PC-3 (cell line): Measurements from ENCODE around the gene LUC7L3. TPM values are rescaled to one million over a fixed set of nuclear protein-coding genes. Genes with fewer than 3 reads are reported as not detected.

Source experiments
- ATAC-seq: fragments of 200-7000 bp; cut with Tn5 transposase; 2 replicates; pipeline ENCODE4 v1.9.1; 2020; ENCODE audit warnings: mild to moderate bottlenecking, moderate library complexity
- BruUV-seq: library from RNA; stranded (reverse); fragments of 400-500 nt; replicated peaks from 2 replicates; lab custom pipeline; 2021; lab: Mats Ljungman, UMichigan
- CTCF ChIA-PET: fragments of 300-600 bp; sonication (Branson Sonifier 250); formaldehyde crosslinking; loops from one replicate; lab custom pipeline; 2022; ENCODE audit warnings: antibody characterized with exemption; lab: Charles Lee
- POLR2A ChIA-PET: fragments of 300-600 bp; sonication (Branson Sonifier 250); formaldehyde crosslinking; loops from one replicate; lab custom pipeline; 2022; ENCODE audit warnings: antibody characterized with exemption; ENCODE audit not compliant: unreplicated experiment; lab: Charles Lee
- DNase-seq: peaks from one replicate; pipeline ENCODE4 v3.0.0-alpha.2; 2015
- H2AFZ ChIP-seq: fragments of 300-600 bp; sonication (generic); 2 replicates; pipeline ENCODE4 v1.6.0; 2016; ENCODE audit warnings: antibody characterized with exemption, low read length
- H3F3A ChIP-seq: fragments of 300-600 bp; sonication (generic); one replicate; pipeline ENCODE4 v1.6.0; 2017; ENCODE audit warnings: antibody characterized with exemption, low read length, control low read depth, mild to moderate bottlenecking; ENCODE audit not compliant: unreplicated experiment
- H3K27ac ChIP-seq: fragments of 300-600 bp; sonication (generic); 2 replicates; pipeline ENCODE4 v1.5.1; 2016; ENCODE audit warnings: mild to moderate bottlenecking, low read length
- H3K27me3 ChIP-seq: fragments of 300-600 bp; sonication (generic); 2 replicates; pipeline ENCODE4 v1.6.1; 2016; ENCODE audit warnings: low read length, mixed read lengths
- H3K36me3 ChIP-seq: fragments of 300-600 bp; sonication (generic); 2 replicates; pipeline ENCODE4 v1.6.1; 2016; ENCODE audit warnings: low read depth, mixed run types, low read length, mixed read lengths
- H3K4me1 ChIP-seq: fragments of 300-600 bp; sonication (generic); 2 replicates; pipeline ENCODE4 v1.5.1; 2016; ENCODE audit warnings: low read length; ENCODE audit not compliant: insufficient read depth
- H3K4me2 ChIP-seq: fragments of 300-600 bp; sonication (generic); 2 replicates; pipeline ENCODE4 v1.6.0; 2016; ENCODE audit warnings: low read length
- H3K4me3 ChIP-seq: fragments of 300-600 bp; sonication (generic); 2 replicates; pipeline ENCODE4 v1.5.1; 2016; ENCODE audit warnings: mild to moderate bottlenecking, low read length, mixed read lengths
- H3K79me2 ChIP-seq: fragments of 300-600 bp; sonication (generic); 2 replicates; pipeline ENCODE4 v1.6.1; 2017; ENCODE audit warnings: low read length, mixed read lengths
- H3K9ac ChIP-seq: fragments of 300-600 bp; sonication (generic); 2 replicates; pipeline ENCODE4 v1.6.0; 2016; ENCODE audit warnings: mild to moderate bottlenecking, low read length
- H3K9me2 ChIP-seq: fragments of 300-600 bp; sonication (generic); replicated peaks from 2 replicates; pipeline ENCODE4 v1.6.1; 2016; ENCODE audit warnings: mixed run types, low read length, mixed read lengths
- H3K9me3 ChIP-seq: fragments of 300-600 bp; sonication (generic); 2 replicates; pipeline ENCODE4 v1.6.1; 2016; ENCODE audit warnings: low read length, mixed read lengths
- H4K20me1 ChIP-seq: fragments of 300-600 bp; sonication (generic); 2 replicates; pipeline ENCODE4 v1.6.1; 2016; ENCODE audit warnings: low read length, mixed read lengths
- EZH2 ChIP-seq: fragments of 300-600 bp; sonication (generic); IDR thresholded peaks from one replicate; pipeline ENCODE4 v1.6.1; 2017; ENCODE audit warnings: antibody characterized with exemption, mild to moderate bottlenecking, low read length; ENCODE audit not compliant: unreplicated experiment
- EZH2phosphoT487 ChIP-seq: fragments of 300-600 bp; sonication (generic); IDR thresholded peaks from 2 replicates; pipeline ENCODE4 v1.6.1; 2018; ENCODE audit warnings: mild to moderate bottlenecking, antibody characterized with exemption, low read length, borderline replicate concordance
- intact Hi-C: fragments of 100-400 bp; cut with micrococcal nuclease; formaldehyde crosslinking; loops from 2 replicates; pipeline ENCODE4 v1.9.0; 2023
- total RNA-seq: library from RNA; depleted of rRNA; stranded (reverse); fragments of >200 nt; gene quantifications from 2 replicates; pipeline ENCODE4 v1.2.3, GENCODE V29; 2014
- TF ChIP-seq, protein P1 (sequence below): fragments of 300-600 bp; sonication (generic); conservative IDR thresholded peaks from 2 replicates; pipeline ENCODE4 v1.5.1; 2017; ENCODE audit warnings: antibody characterized with exemption, low read depth, mild to moderate bottlenecking, low read length

Gene LUC7L3
- total RNA-seq, 1 experiment from 2014 or later, result 43.0 TPM

GRCh38 chr17:50691550-50692447 is 27.6 kb upstream of the LUC7L3 start:
- peak overlapping the region; percentile 50; the same call in 1 of the 2 replicates for H3K4me3 ChIP-seq
- peaks cover 22% of the 10 kb centered on the region for H3K36me3 ChIP-seq
- no peaks in the 10 kb centered on the region for H3K9me2 ChIP-seq
- no peaks in the 10 kb centered on the region for H3K27me3 ChIP-seq
- DNase-seq (peak; percentile 37), ATAC-seq (no peak)
- no TSS peak for BruUV-seq
- H3F3A ChIP-seq, result peaks cover 17% of the 10 kb centered on the region
- POLR2A ChIA-PET, result interaction anchor here (0.6 to 1.4 kb wide), 2 partner anchors 61 to 62 kb away, joined by 6 to 8 read pairs; no protein-coding TSS in a partner anchor
- peak overlapping the region; percentile 51; the same call in 1 of the 2 replicates for H3K9ac ChIP-seq
- peaks cover 13% of the 10 kb centered on the region for H3K79me2 ChIP-seq
- H2AFZ ChIP-seq, result no peak overlapping the region
- H3K9me3 ChIP-seq, result no peaks in the 10 kb centered on the region
- CTCF ChIA-PET, result interaction anchor here (1.0 to 1.5 kb wide), 2 partner anchors 30 to 66 kb away, joined by 5 read pairs; no protein-coding TSS in a partner anchor
- H3K4me2 ChIP-seq, result peak overlapping the region; percentile 82
- intact Hi-C loops, result no loop called here
- TF ChIP-seq, protein P1, sequence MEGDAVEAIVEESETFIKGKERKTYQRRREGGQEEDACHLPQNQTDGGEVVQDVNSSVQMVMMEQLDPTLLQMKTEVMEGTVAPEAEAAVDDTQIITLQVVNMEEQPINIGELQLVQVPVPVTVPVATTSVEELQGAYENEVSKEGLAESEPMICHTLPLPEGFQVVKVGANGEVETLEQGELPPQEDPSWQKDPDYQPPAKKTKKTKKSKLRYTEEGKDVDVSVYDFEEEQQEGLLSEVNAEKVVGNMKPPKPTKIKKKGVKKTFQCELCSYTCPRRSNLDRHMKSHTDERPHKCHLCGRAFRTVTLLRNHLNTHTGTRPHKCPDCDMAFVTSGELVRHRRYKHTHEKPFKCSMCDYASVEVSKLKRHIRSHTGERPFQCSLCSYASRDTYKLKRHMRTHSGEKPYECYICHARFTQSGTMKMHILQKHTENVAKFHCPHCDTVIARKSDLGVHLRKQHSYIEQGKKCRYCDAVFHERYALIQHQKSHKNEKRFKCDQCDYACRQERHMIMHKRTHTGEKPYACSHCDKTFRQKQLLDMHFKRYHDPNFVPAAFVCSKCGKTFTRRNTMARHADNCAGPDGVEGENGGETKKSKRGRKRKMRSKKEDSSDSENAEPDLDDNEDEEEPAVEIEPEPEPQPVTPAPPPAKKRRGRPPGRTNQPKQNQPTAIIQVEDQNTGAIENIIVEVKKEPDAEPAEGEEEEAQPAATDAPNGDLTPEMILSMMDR, result no peak
- no peak for TF ChIP-seq EZH2
- TF ChIP-seq EZH2phosphoT487, result no peak
- H3K27ac ChIP-seq, result peak overlapping the region; percentile 86
- H3K4me1 ChIP-seq, result peaks cover 86% of the 10 kb centered on the region
- no peaks in the 10 kb centered on the region for H4K20me1 ChIP-seq

DNA sequence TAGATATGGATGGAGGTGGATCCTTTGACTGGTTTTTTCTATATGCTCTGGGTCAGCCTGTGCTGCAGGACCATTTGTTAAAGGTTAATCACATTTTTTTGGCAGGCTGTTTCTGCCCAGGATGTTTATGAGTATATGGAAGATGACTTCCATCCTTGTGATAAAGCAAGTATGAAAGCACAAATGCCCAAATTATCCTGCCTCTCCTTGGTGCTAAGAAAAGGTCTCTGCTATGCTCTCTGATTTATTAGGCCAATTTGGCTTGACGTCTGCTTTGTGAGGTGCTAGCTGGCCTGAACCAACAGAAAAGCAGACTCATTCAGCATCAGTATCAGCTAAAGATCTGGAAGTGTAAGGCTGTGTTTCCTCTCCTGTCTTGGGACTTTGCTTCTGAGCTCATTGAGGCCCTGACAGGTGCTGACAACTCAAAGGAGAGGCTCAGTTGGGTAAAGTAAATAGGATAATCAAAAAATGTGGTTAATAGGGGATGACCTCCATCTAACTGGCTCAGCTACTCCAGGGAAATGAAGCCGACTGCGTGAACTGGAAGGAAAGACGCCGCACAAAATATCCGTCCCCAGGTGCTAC is 26.9 kb upstream of the LUC7L3 start:
- intact Hi-C loops, result loop anchor here (1.0 kb wide), 2 partner anchors 11 to 31 kb away; no protein-coding TSS in a partner anchor
- TSS peak; percentile 20 for BruUV-seq
- peaks cover 15% of the 10 kb centered on the region for H3K79me2 ChIP-seq
- peak; percentile 67 for DNase-seq
- H2AFZ ChIP-seq, result no peak overlapping the region
- peak overlapping the region; percentile 86 for H3K27ac ChIP-seq
- peaks cover 86% of the 10 kb centered on the region for H3K4me1 ChIP-seq
- no peaks in the 10 kb centered on the region for H3K9me2 ChIP-seq
- CTCF ChIA-PET, result interaction anchor here (0.6 to 1.5 kb wide), 5 partner anchors 31 to 142 kb away, joined by 3 to 6 read pairs (median 5); no protein-coding TSS in a partner anchor
- no peak for TF ChIP-seq EZH2
- TF ChIP-seq, protein P1, result no peak
- no peak for TF ChIP-seq EZH2phosphoT487
- peak overlapping the region; percentile 82 for H3K4me2 ChIP-seq
- POLR2A ChIA-PET, result interaction anchor here (0.9 to 1.4 kb wide), 3 partner anchors 31 to 206 kb away, joined by 5 to 17 read pairs (median 8); no protein-coding TSS in a partner anchor
- no peaks in the 10 kb centered on the region for H3K9me3 ChIP-seq
- H3F3A ChIP-seq, result peaks cover 17% of the 10 kb centered on the region
- peak overlapping the region; percentile 50 for H3K4me3 ChIP-seq
- H3K36me3 ChIP-seq, result peaks cover 29% of the 10 kb centered on the region
- no peaks in the 10 kb centered on the region for H3K27me3 ChIP-seq
- H3K9ac ChIP-seq, result peak overlapping the region; percentile 51
- ATAC-seq, result peak; percentile 23
- no peaks in the 10 kb centered on the region for H4K20me1 ChIP-seq
